ENCODE results near the gene C2orf68. TPM values are rescaled to one million over a fixed set of nuclear protein-coding genes. Genes with fewer than 3 reads are reported as not detected.

C2orf68 gene
- total and polyA plus RNA-seq, 2 of the 13 experiments (the other 11 are each of a cell fraction or from before 2014, with no cell fraction given) = 47.1 to 77.4 TPM

DNA sequence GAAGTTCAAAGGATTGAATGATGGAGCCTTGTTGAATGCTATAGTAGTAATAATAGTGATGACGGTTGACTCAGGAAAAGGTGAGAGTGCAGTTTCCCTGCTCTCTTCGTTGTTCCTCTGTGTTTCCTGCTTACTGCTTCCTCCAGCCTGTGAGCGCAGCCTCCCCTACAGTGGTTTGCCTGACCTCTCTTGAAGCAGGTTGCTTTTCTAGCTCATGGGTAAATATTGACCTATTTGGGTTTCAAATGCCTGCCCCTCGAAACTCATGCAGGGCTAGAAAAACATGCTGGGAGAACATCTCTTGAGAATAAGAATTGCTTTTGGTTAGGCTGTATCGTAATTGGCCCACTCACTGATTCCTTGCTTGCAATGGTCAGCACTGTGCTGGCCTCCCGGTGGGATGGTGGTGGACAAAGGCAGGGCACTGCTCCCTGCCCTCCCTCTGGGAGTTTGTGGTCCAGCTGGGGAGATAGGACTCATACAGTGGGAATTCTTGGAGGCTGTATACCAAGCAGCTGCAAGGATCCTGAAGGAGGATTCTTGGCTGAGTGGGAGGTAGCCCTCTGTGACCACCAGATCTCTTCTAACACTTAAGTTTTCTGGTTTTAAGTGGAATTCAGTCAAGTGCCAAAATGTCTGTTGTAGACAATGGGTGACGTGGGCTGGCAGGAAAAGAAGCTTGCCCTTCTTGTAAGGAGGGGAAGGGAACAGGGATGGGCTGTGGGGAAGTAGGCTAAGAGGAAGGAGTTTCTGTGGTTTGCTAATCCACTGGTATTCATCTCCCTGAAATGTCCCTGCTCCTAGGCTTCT, 21.7 kb downstream of the C2orf68 start (continued):
- TF ChIP-seq, protein P1, sequence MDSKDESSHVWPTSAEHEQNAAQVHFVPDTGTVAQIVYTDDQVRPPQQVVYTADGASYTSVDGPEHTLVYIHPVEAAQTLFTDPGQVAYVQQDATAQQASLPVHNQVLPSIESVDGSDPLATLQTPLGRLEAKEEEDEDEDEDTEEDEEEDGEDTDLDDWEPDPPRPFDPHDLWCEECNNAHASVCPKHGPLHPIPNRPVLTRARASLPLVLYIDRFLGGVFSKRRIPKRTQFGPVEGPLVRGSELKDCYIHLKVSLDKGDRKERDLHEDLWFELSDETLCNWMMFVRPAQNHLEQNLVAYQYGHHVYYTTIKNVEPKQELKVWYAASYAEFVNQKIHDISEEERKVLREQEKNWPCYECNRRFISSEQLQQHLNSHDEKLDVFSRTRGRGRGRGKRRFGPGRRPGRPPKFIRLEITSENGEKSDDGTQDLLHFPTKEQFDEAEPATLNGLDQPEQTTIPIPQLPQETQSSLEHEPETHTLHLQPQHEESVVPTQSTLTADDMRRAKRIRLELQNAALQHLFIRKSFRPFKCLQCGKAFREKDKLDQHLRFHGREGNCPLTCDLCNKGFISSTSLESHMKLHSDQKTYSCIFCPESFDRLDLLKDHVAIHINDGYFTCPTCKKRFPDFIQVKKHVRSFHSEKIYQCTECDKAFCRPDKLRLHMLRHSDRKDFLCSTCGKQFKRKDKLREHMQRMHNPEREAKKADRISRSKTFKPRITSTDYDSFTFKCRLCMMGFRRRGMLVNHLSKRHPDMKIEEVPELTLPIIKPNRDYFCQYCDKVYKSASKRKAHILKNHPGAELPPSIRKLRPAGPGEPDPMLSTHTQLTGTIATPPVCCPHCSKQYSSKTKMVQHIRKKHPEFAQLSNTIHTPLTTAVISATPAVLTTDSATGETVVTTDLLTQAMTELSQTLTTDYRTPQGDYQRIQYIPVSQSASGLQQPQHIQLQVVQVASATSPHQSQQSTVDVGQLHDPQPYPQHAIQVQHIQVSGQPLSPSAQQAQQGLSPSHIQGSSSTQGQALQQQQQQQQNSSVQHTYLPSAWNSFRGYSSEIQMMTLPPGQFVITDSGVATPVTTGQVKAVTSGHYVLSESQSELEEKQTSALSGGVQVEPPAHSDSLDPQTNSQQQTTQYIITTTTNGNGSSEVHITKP (CRISPR knock-in tag; IDR thresholded peaks at IDR 0.05; ENCODE audit: low read depth) = peak; percentile 51; the same call in 1 of the 2 replicates
- TF ChIP-seq, protein P2, sequence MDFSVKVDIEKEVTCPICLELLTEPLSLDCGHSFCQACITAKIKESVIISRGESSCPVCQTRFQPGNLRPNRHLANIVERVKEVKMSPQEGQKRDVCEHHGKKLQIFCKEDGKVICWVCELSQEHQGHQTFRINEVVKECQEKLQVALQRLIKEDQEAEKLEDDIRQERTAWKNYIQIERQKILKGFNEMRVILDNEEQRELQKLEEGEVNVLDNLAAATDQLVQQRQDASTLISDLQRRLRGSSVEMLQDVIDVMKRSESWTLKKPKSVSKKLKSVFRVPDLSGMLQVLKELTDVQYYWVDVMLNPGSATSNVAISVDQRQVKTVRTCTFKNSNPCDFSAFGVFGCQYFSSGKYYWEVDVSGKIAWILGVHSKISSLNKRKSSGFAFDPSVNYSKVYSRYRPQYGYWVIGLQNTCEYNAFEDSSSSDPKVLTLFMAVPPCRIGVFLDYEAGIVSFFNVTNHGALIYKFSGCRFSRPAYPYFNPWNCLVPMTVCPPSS (IDR thresholded peaks at IDR 0.05) = no peak
- TF ChIP-seq SNRNP70 (IDR thresholded peaks at IDR 0.05; ENCODE audit: low read depth, low read length) (no peak), PAF1 (CRISPR knock-in tag; IDR thresholded peaks at IDR 0.05) (no peak), SNAPC4 (CRISPR knock-in tag; IDR thresholded peaks at IDR 0.05) (no peak), MXD4 (CRISPR knock-in tag; IDR thresholded peaks at IDR 0.05) (no peak), NFYB (CRISPR knock-in tag; IDR thresholded peaks at IDR 0.05) (no peak), MTF1 (CRISPR knock-in tag; IDR thresholded peaks at IDR 0.05) (no peak), TBP (CRISPR knock-in tag; IDR thresholded peaks at IDR 0.05) (no peak), ZNF441 (CRISPR knock-in tag; IDR thresholded peaks at IDR 0.05; ENCODE audit: borderline replicate concordance) (0 out of 2 replicates have a peak, but pooled peaks have one; percentile 7), XRCC5 (optimal IDR thresholded peaks at IDR 0.05; ENCODE audit: low read length) (peak; percentile 45)
- TF ChIP-seq, protein P3, sequence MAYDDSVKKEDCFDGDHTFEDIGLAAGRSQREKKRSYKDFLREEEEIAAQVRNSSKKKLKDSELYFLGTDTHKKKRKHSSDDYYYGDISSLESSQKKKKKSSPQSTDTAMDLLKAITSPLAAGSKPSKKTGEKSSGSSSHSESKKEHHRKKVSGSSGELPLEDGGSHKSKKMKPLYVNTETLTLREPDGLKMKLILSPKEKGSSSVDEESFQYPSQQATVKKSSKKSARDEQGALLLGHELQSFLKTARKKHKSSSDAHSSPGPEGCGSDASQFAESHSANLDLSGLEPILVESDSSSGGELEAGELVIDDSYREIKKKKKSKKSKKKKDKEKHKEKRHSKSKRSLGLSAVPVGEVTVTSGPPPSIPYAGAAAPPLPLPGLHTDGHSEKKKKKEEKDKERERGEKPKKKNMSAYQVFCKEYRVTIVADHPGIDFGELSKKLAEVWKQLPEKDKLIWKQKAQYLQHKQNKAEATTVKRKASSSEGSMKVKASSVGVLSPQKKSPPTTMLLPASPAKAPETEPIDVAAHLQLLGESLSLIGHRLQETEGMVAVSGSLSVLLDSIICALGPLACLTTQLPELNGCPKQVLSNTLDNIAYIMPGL (CRISPR knock-in tag; IDR thresholded peaks at IDR 0.05; ENCODE audit: borderline replicate concordance in 1 of 2, low read depth in 1 of 2) = peak; percentile 37 to 45; a peak in 1 of 4 replicates
